ENCODE measurements around the gene DBF4B.

DBF4B gene

GRCh38 chr17:44798356-44798755 is 89.9 kb downstream of the DBF4B start:
- no peak for DNase-seq (ENCODE audit: low read depth, low spot score)

Measured in smooth muscle cell of the brain vasculature (primary cell).